HG03108 (cell line): ENCODE results near the gene AGO3.

Experiments used
- ATAC-seq: cut with Tn5 transposase; IDR thresholded peaks from one replicate; pipeline ENCODE4 v1.9.1; 2021; ENCODE audit warnings: moderate library complexity; ENCODE audit not compliant: unreplicated experiment

Gene AGO3

GRCh38 chr1:36119456-36119855 is 188.6 kb downstream of the AGO3 start:
- ATAC-seq, result no peak
